GM12892 (cell line): Measurements from ENCODE around the gene PACSIN3.

Experiments
- POLR2A ChIP-seq: IDR thresholded peaks from 2 replicates; pipeline ENCODE4 v1.6.1; 2011; ENCODE audit warnings: low read depth, low read length, control low read depth
- TAF1 ChIP-seq: IDR thresholded peaks from 2 replicates; pipeline ENCODE4 v1.6.1; 2011; ENCODE audit warnings: low read depth, mild to moderate bottlenecking, control low read depth, low read length, borderline replicate concordance

- TF ChIP-seq POLR2A = no peak
- TF ChIP-seq TAF1 = no peak
Measured at GRCh38 chr11:47182380-47182779, 3.9 kb downstream of the PACSIN3 start.
